HG03066 (cell line): Measurements from ENCODE around the gene CCNK.

ENCODE experiments used
- ATAC-seq: cut with Tn5 transposase; IDR thresholded peaks from one replicate; pipeline ENCODE4 v1.9.1; 2021; ENCODE audit warnings: low read depth; ENCODE audit not compliant: unreplicated experiment

The CCNK gene

DNA sequence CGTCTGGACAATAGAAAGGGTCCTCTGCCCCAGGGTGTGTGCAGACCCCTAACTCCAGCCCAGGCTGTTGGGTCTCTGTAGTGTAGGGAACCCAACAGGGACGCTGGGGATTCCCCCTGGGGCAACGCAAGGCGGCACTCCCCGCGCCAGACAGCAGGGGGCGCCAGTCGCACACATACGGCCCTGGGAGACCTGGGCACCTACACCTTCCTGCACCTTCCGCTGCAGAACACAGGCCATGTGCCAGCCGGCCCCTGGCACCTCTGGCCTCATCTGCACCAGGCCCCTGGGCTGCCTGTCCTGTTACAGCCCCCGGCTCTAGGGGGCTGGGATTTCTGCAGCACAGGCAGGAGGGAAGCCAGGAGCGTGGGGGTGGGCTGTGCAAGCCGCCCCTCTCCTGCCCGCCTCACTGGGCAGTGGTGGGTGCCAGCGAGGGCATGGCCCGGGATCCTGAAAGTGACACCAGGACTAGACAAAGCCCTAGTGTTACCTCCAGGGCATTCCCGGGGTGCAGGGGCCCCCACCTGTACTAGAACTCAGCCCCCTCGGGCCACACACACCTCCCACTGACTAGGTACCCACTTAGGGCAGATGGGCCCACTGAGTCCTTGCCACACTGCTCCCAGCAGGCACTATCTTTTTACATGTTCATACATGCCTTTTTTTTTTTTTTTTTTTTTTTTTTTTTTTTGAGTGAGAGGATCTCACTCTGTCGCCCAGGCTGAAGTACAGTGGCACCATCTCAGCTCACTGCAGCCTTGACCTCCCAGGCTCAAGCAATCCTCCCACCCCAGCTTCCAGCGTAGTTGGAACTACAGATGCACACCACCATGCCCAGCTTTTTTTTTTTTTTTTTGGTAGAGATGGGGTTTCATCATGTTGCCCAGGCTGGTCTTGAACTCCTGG is 37.5 kb downstream of the CCNK start:
- ATAC-seq: no peak

DNA sequence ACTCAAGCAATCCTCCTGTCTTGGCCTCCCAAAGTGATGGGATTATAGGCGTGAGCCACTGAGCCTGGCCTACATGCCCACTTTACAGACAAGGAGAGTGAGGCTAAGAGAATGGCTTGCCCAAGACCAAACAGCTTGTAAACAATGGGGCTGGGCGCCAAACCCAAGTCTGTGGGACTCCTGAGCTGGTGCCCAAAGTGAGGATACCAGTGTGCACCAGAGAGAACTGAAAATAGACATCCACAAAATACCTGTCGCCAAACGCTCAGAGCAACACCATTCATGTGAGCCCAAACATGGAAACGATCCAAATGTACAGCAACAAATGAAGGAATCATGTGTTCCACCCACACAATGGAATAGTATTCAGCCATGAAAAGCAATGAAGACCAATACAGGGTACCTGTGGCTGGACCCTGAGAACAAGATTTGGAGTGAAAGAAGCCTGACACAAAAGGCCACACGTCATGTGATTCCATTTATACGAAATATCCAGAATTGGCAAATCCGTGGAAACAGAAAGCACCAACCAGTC is 38.2 kb downstream of the CCNK start:
- no peak for ATAC-seq

GRCh38 chr14:99519931-99520421 is 38.8 kb downstream of the CCNK start:
- ATAC-seq: no peak

DNA sequence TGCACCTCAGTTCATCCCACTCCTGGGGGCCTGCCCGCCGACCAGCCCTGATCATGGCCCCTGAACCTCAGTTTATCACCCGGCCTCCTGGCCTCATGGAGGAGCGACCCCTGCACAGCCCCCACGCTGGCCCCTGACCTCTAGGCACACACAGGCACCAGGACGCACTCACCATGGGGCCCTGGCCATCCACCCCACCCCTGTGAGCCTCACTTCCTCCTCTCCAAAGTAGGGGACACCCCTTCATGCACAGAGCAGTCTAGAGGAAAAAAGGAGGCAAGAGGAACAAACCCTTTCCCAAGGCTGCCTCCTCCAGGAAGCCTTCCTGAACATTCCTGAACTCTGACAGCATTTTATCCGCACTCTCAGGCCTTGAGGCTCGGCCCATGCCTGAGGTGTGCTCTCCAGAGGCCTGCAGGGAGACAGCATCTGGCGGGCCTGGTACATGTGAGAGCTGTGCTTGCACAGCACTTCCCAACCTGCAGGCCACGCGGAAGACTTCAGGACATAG is 39.4 kb downstream of the CCNK start:
- ATAC-seq: no peak

DNA sequence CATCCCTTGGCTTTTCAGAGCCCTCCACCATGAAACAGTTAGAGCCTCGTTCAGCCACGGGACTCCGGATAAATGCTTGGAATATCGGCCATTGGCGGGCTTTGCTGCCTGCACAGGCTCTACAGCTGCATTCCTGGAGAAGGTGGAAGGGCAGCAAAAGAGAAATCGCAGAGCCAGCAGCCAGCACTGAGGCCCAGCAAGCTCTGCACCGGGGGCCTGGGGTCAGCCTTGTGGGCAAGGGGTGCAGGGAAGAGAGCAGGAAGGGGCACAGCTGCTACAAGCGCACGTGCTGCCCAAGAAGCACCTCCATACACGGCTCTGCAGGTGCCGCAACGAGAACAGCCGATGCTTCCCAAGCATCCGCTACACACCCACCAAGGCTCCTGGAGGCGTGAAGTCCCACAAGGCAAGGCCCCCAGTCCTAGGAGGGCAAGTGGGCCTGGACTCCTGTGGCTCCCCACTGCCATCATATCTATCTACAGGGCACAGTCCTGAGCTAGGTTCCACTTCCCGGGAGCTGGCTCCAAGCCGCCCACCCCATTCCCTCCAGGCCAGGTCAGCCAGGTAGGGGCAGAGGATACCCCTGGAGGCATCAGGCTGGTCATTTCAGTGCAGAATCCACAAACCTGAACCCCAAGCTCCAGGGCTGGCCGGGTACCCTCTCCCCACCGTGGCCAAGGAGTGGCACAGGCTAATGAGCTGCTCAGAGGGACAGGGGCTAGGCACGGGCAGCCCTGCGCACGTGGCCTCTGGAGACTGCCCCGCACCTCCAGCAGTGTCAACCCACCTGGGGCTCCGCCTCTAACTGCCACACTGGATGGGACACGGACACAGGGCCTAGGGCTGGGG is 40.2 kb downstream of the CCNK start:
- no peak for ATAC-seq

DNA sequence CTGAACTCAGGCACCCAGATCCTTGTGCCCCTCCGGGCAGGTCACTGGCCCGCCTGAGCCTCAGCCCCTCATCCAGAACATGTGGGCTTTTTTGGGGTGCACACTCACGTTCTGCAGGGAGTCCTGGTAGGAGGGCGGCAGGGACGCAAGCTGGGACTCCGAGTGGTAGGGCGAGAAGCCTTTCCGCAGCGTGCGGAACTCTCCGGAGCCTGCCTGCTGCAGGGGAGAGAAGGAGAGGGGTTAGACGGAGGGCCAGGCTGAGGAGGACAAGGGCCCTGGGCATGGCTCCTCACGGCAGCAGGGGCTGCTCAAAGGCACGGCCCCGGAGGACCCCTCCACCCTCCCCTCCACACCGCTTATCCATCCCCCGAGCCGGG is 40.8 kb downstream of the CCNK start:
- ATAC-seq: no peak

DNA sequence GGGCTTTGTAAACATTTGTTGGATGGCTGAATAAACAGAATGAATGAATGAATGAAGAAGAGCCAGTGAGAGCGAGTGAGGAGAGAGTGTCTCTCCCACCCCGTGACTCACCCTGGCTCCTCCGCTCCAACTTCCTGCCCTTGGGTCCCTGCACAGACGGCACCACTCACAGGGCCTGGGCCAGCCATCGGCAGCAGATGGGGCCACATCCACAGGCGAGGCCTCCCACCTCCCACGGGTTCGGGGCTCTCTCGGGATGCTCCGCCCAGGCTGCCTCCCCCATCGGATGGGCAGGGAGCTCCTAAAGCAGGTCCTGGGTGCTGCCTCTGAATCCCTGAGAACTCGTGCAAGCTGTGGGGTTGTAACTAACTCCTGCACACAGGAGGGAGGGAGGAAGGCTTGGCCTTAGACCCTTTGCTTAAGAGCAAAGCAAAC is 41.3 kb downstream of the CCNK start:
- ATAC-seq: no peak

- ATAC-seq: no peak
Measured at GRCh38 chr14:99522934-99523703, 41.9 kb downstream of the CCNK start.

DNA sequence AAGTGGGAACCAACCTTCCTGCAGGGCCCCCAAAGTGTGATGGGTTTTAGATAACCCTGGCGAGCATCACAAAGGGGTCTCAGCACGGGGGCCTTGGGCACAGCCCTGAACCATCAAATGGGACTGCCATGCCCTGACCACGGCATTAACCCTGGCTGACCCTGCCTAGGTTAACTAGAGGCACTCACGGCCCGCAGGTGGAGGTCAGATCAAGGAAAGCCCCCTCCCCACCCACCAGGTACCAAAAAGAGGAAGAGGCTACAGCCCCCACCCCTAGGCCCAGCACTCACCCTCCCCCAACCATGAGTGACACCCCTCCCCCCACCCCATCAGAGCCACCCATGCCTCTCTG is 42.5 kb downstream of the CCNK start:
- ATAC-seq: no peak

DNA sequence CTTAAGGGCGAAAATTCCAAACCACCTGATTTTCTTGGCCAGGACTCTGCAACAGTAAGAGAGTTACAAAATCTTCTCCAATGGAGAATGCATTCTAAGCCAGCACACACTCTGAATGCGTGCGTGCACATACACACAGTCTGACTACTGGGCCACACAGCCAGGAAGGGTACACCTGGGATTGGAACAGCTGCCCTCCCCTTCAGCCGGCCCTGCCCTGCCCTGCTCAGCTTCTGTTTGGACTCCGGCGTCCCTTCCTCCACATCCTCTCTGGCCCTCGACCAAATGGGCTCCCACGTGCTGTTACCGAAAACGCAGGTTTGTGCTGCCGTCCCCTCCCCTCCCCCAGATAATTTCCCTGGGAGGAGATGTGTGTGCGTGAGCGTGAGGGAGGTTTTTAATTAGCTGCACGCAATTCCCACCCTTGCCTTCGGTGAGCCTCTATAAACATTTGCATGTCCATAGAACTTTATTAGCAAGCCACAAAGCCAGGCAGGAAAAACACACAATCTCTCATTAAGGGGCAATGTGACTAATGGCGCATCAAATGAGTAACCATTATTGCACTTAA is 43.0 kb downstream of the CCNK start:
- no peak for ATAC-seq

- ATAC-seq: no peak
Measured at GRCh38 chr14:99524804-99525698, 43.8 kb downstream of the CCNK start.

DNA sequence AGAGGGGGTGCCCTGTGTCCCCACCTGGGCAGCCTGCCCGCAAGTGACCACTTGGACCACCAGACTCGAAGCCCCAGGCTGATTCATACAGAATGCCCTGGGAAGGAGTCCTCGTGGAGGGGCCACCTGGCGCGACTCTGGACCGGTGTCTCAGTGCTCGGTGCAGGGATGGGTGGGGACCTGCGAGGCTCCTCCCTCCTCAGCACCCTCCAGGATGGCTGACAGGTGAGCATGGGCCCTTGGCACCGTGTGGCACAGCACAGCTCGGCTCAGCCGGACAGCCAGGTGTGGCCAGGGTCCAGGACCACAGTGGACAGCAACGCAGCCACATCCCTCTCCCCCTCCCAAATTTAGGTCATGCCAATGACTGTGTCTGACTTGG is 44.5 kb downstream of the CCNK start:
- ATAC-seq: no peak

- no peak for ATAC-seq
Measured at GRCh38 chr14:99527026-99527425, 45.8 kb downstream of the CCNK start.

DNA sequence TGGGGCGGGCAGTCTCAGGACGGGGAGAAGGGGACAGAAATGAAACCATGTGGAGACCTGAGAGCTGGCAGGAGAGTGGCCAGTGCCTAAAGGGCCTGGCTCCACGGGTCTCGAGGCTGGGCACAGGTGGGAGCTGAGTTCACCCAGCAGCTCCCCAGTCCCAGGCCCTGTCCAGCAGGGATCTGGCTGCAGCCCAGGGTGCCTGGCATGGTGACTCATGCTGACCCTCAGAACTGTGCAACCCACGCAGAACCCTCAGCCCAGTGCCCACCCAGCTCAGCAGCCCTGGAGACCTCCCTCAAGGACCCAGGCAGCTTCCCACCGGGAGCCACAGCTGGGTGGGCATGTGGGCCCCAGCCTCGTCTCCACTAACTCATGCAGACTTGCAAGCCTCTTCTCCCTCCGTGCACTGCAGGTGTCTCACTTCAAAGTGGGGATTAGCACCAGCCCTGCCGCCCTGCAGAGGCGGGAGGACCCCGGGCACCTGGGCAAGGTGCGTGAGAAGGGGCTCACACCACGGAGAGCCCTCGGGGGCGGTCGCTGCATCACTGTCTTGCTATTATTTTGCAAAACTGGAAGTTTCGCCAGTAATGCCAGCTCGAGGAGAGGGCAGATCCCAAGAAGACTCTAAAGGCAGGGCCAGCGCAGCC is 46.3 kb downstream of the CCNK start:
- ATAC-seq: no peak

- no peak for ATAC-seq
Measured at GRCh38 chr14:99529899-99530298, 48.7 kb downstream of the CCNK start.

GRCh38 chr14:99530407-99531155 is 49.4 kb downstream of the CCNK start:
- no peak for ATAC-seq

GRCh38 chr14:99531251-99532096 is 50.3 kb downstream of the CCNK start:
- no peak for ATAC-seq
